Liver (tissue), 9 donors: ENCODE measurements around the gene C1D. TPM values are rescaled to one million over a fixed set of nuclear protein-coding genes. Genes with fewer than 3 reads are reported as not detected.

Source experiments
- DNase-seq: peaks from one replicate; pipeline ENCODE4 v3.0.0-alpha.2; 2017; ENCODE audit warnings: low spot score
- H3K27ac ChIP-seq, 2 donors: one replicate each; pipeline ENCODE4 v1.7.0; 2013; ENCODE audit warnings: inconsistent platforms in 2 of 2, low read length in 2 of 2, control low read depth in 1 of 2, low read depth in 1 of 2, mild to moderate bottlenecking in 1 of 2
- H3K27me3 ChIP-seq, 4 donors: one replicate each; pipeline versions ENCODE4 v1.6.1 to v1.7.0; 2013; ENCODE audit warnings: low read length in 3 of 4, inconsistent platforms in 1 of 4, mild to moderate bottlenecking in 1 of 4, moderate library complexity in 1 of 4; ENCODE audit not compliant: control insufficient read depth in 4 of 4, insufficient read depth in 4 of 4
- H3K36me3 ChIP-seq, 4 donors: one replicate each; pipeline versions ENCODE4 v1.6.1 to v1.7.0; 2013; ENCODE audit warnings: low read length in 3 of 4, mild to moderate bottlenecking in 3 of 4, low read depth in 1 of 4, moderate library complexity in 1 of 4; ENCODE audit not compliant: control insufficient read depth in 4 of 4, insufficient read depth in 3 of 4
- H3K4me1 ChIP-seq, 4 donors: one replicate each; pipeline versions ENCODE4 v1.6.1 to v1.7.0; 2013; ENCODE audit warnings: low read length in 3 of 4, mild to moderate bottlenecking in 3 of 4, moderate library complexity in 1 of 4; ENCODE audit not compliant: control insufficient read depth in 4 of 4, insufficient read depth in 4 of 4
- H3K4me3 ChIP-seq, 3 donors: one replicate each; pipeline versions ENCODE4 v1.6.1 to v1.7.0; 2013; ENCODE audit warnings: low read length in 3 of 3, control low read depth in 1 of 3, low read depth in 1 of 3, mild to moderate bottlenecking in 1 of 3
- H3K9ac ChIP-seq, 2 donors: one replicate each; pipeline ENCODE4 v1.7.0; 2013; ENCODE audit warnings: low read length in 2 of 2, mild to moderate bottlenecking in 2 of 2, moderate library complexity in 2 of 2, control low read depth in 1 of 2, low read depth in 1 of 2
- H3K9me3 ChIP-seq, 4 donors: one replicate each; pipeline versions ENCODE4 v1.6.1 to v1.7.0; 2013; ENCODE audit warnings: low read length in 3 of 4; ENCODE audit not compliant: control insufficient read depth in 4 of 4
- CTCF ChIP-seq: fragments of 150-350 bp; IDR thresholded peaks from 2 replicates; pipeline ENCODE4 v1.5.1; 2017; ENCODE audit warnings: improper control_type of control experiment, low read depth, low read length; ENCODE audit not compliant: missing input control
- EGR1 ChIP-seq, 2 donors: IDR thresholded peaks; 2 replicates each; pipeline ENCODE4 v1.6.1; 2016 to 2018; ENCODE audit warnings: antibody characterized with exemption in 2 of 2, low read depth in 2 of 2
- FOXA1 ChIP-seq: IDR thresholded peaks from 2 replicates; pipeline ENCODE4 v1.6.1; 2016; ENCODE audit warnings: antibody characterized with exemption
- FOXA2 ChIP-seq: IDR thresholded peaks from 2 replicates; pipeline ENCODE4 v1.6.1; 2016; ENCODE audit warnings: antibody characterized with exemption
- GABPA ChIP-seq, 2 donors: IDR thresholded peaks in 1 of 2; conservative IDR thresholded peaks in 1 of 2; 2 replicates each; pipeline ENCODE4 v1.6.1; 2016; ENCODE audit warnings: antibody characterized with exemption in 2 of 2, mild to moderate bottlenecking in 1 of 2, moderate library complexity in 1 of 2
- HNF4A ChIP-seq, 2 donors: conservative IDR thresholded peaks; 2 replicates each; pipeline ENCODE4 v1.6.1; 2016; ENCODE audit warnings: antibody characterized with exemption in 2 of 2, mild to moderate bottlenecking in 2 of 2
- HNF4G ChIP-seq: IDR thresholded peaks from 2 replicates; pipeline ENCODE4 v1.6.1; 2016; ENCODE audit warnings: antibody characterized with exemption
- JUND ChIP-seq, 2 donors: IDR thresholded peaks; 2 replicates each; pipeline ENCODE4 v1.6.1; 2016; ENCODE audit warnings: antibody characterized with exemption in 2 of 2
- NR2F2 ChIP-seq: IDR thresholded peaks from 2 replicates; pipeline ENCODE4 v1.6.1; 2016; ENCODE audit warnings: antibody characterized with exemption
- RAD21 ChIP-seq, 2 donors: IDR thresholded peaks; 2 replicates each; pipeline ENCODE4 v1.6.1; 2016; ENCODE audit warnings: antibody characterized with exemption in 2 of 2, mild to moderate bottlenecking in 2 of 2
- REST ChIP-seq: IDR thresholded peaks from 2 replicates; pipeline ENCODE4 v1.6.1; 2016; ENCODE audit warnings: antibody characterized with exemption, mild to moderate bottlenecking
- RXRA ChIP-seq, 2 donors: IDR thresholded peaks; 2 replicates each; pipeline ENCODE4 v1.6.1; 2017 to 2018; ENCODE audit warnings: antibody characterized with exemption in 2 of 2, mild to moderate bottlenecking in 1 of 2
- SP1 ChIP-seq: IDR thresholded peaks from 2 replicates; pipeline ENCODE4 v1.6.1; 2018; ENCODE audit warnings: antibody characterized with exemption, mild to moderate bottlenecking
- TAF1 ChIP-seq: conservative IDR thresholded peaks from 2 replicates; pipeline ENCODE4 v1.6.1; 2016; ENCODE audit warnings: antibody characterized with exemption, mild to moderate bottlenecking
- YY1 ChIP-seq: IDR thresholded peaks from 2 replicates; pipeline ENCODE4 v1.6.1; 2016; ENCODE audit warnings: antibody characterized with exemption, mild to moderate bottlenecking
- ZBTB33 ChIP-seq: IDR thresholded peaks from 2 replicates; pipeline ENCODE4 v1.6.1; 2016; ENCODE audit warnings: antibody characterized with exemption
- WGBS: extraction: QIAGEN DNeasy Blood & Tissue Kit; methylation state at CpG from one replicate; pipeline ENCODE4 v1.1.7; 2013; 5-methylcytosine and 5-hydroxymethylcytosine counted together
- polyA plus RNA-seq, 2 donors: library from polyadenylated mRNA; stranded (reverse) in 1 of 2; unstranded in 1 of 2; fragments of 200-250 nt in 1 of 2; fragments of >200 nt in 1 of 2; fragmentation: Nextera tagmentation in 1 of 2; extraction: Ambion mirVana in 1 of 2; gene quantifications; one replicate each; pipeline versions ENCODE4 v1.2.1 to v1.2.3, GENCODE V29; 2013 to 2015
- total RNA-seq, 2 donors: library from RNA; depleted of rRNA; stranded (reverse); fragments of >200 nt; gene quantifications; one replicate each; pipeline ENCODE4 v1.2.3, GENCODE V29; 2014
- TF ChIP-seq, protein P1 (sequence below): IDR thresholded peaks from 2 replicates; pipeline ENCODE4 v1.6.1; 2016; ENCODE audit warnings: antibody characterized with exemption
- TF ChIP-seq, protein P2 (sequence below): IDR thresholded peaks from 2 replicates; pipeline ENCODE4 v1.6.1; 2016; ENCODE audit warnings: antibody characterized with exemption
- donor health status: healthy.
- donor health status: healthy.
- donor health status: healthy.
- donor health status: healthy.
- donor health status: healthy.

The C1D gene, protein sequence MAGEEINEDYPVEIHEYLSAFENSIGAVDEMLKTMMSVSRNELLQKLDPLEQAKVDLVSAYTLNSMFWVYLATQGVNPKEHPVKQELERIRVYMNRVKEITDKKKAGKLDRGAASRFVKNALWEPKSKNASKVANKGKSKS
- total RNA-seq = 10 to 100 TPM; 15.6 to 15.8 TPM
- 10 to 100 TPM; 22.1 to 31.0 TPM for polyA plus RNA-seq

GRCh38 chr2:68062680-68063387 is at the start of gene C1D:
TSS of gene C1D (minus strand) at chr2:68063004. CDS start at chr2:68047310, 15,694 bp downstream.
- under 1% methylated on average over 34 of the region's 34 CpGs for WGBS
- Histone ChIP-seq H3K4me1 (peaks cover 0 to 21% (median 16%) of the 10 kb centered on the region in 4 donors), H3K9me3 (no peaks in the 10 kb centered on the region), H3K27ac (peak within 1 kb of the TSS; percentile 89 to 95), H3K27me3 (no peaks in the 10 kb centered on the region), H3K9ac (peak within 1 kb of the TSS; percentile 93 to 96), H3K4me3 (peak within 1 kb of the TSS; percentile 72 to 94 (median 81)), H3K36me3 (no peaks in the 10 kb centered on the region)
- DNase-seq = peak; percentile 97
- no peak for TF ChIP-seq HNF4G
- TF ChIP-seq REST = no peak
- TF ChIP-seq, protein P1, sequence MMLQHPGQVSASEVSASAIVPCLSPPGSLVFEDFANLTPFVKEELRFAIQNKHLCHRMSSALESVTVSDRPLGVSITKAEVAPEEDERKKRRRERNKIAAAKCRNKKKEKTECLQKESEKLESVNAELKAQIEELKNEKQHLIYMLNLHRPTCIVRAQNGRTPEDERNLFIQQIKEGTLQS = peak; percentile 46
- TF ChIP-seq JUND (IDR thresholded peaks at IDR 0.05) = peak; percentile 64 to 67
- TF ChIP-seq HNF4A (conservative IDR thresholded peaks at IDR 0.05) = peak; percentile 22 to 44
- peak; percentile 89 to 93 for TF ChIP-seq EGR1 (IDR thresholded peaks at IDR 0.05; ENCODE audit: low read depth in 2 of 2)
- TF ChIP-seq FOXA2 = no peak
- no peak for TF ChIP-seq CTCF
- TF ChIP-seq FOXA1 = no peak
- TF ChIP-seq GABPA (IDR thresholded peaks at IDR 0.05 in 1 of 2, conservative IDR thresholded peaks at IDR 0.05 in 1 of 2) = peak; percentile 34 to 88
- peak; percentile 58 for TF ChIP-seq ZBTB33
- peak; percentile 79 for TF ChIP-seq SP1
- TF ChIP-seq RAD21 (IDR thresholded peaks at IDR 0.05) = peak in 1 of 2 donors; percentile 31
- TF ChIP-seq NR2F2 = no peak
- TF ChIP-seq, protein P2, sequence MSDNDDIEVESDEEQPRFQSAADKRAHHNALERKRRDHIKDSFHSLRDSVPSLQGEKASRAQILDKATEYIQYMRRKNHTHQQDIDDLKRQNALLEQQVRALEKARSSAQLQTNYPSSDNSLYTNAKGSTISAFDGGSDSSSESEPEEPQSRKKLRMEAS = peak; percentile 80
- TF ChIP-seq TAF1 = peak; percentile 87
- TF ChIP-seq RXRA (IDR thresholded peaks at IDR 0.05) = peak; percentile 39 to 40
- TF ChIP-seq YY1 = peak; percentile 87
